Natural killer cell (primary cell): ENCODE data around the gene CAP2. TPM values are rescaled to one million over a fixed set of nuclear protein-coding genes. Genes with fewer than 3 reads are reported as not detected.

ENCODE experiments used
- ATAC-seq, 3 donors: fragments of 150-1000 bp in 2 of 3; fragments of 200-7000 bp in 1 of 3; cut with Tn5 transposase; 1 replicate in 1 of 3; 2 replicates in 2 of 3; pipeline ENCODE4 v1.10.0; 2021; ENCODE audit warnings: mild to moderate bottlenecking in 2 of 3, moderate library complexity in 2 of 3
- DNase-seq, 2 donors: peaks; one replicate each; pipeline versions ENCODE4 v3.0.0 to v3.0.0-alpha.2; 2013 to 2021; ENCODE audit warnings: mixed read lengths in 1 of 2
- H3K27ac ChIP-seq: one replicate; pipeline ENCODE4 v1.5.1; 2013; ENCODE audit warnings: mild to moderate bottlenecking, low read length
- H3K27me3 ChIP-seq: one replicate; pipeline ENCODE4 v1.6.1; 2013; ENCODE audit warnings: low read length; ENCODE audit not compliant: control insufficient read depth, insufficient read depth
- H3K36me3 ChIP-seq: one replicate; pipeline ENCODE4 v1.6.1; 2013; ENCODE audit warnings: low read length; ENCODE audit not compliant: control insufficient read depth, insufficient read depth
- H3K4me1 ChIP-seq: one replicate; pipeline ENCODE4 v1.6.1; 2013; ENCODE audit warnings: low read length; ENCODE audit not compliant: control insufficient read depth, insufficient read depth
- H3K4me3 ChIP-seq: one replicate; pipeline ENCODE4 v1.5.1; 2013; ENCODE audit warnings: low read length
- H3K9me3 ChIP-seq: one replicate; pipeline ENCODE4 v1.6.1; 2013; ENCODE audit warnings: low read length; ENCODE audit not compliant: control insufficient read depth, insufficient read depth
- H3K27ac Mint-ChIP-seq, 2 donors: one replicate each; pipeline ENCODE4 v1.8.0; 2022; ENCODE audit warnings: mild to moderate bottlenecking in 2 of 2, mixed read lengths in 2 of 2, moderate library complexity in 1 of 2
- H3K27me3 Mint-ChIP-seq, 2 donors: one replicate each; pipeline ENCODE4 v1.8.0; 2022; ENCODE audit warnings: low read depth in 2 of 2, mixed read lengths in 2 of 2
- H3K36me3 Mint-ChIP-seq: one replicate; pipeline ENCODE4 v1.8.0; 2022; ENCODE audit warnings: mixed read lengths
- H3K4me1 Mint-ChIP-seq, 2 donors: one replicate each; pipeline ENCODE4 v1.8.0; 2022; ENCODE audit warnings: mixed read lengths in 2 of 2
- H3K4me3 Mint-ChIP-seq: one replicate; pipeline ENCODE4 v1.8.0; 2022; ENCODE audit warnings: mild to moderate bottlenecking, moderate library complexity, mixed read lengths
- H3K9me3 Mint-ChIP-seq, 2 donors: one replicate each; pipeline ENCODE4 v1.8.0; 2022; ENCODE audit warnings: mixed read lengths in 2 of 2
- WGBS: methylation state at CpG from one replicate; pipeline ENCODE4 v1.1.7; 2013; ENCODE audit warnings: missing lambda C conversion rate; ENCODE audit not compliant: insufficient coverage; 5-methylcytosine and 5-hydroxymethylcytosine counted together
- intact Hi-C: fragments of 100-400 bp; cut with micrococcal nuclease; formaldehyde crosslinking; loops from one replicate; pipeline ENCODE4 v1.14.2; 2022
- total RNA-seq, 4 donors: library from RNA; stranded (reverse); fragments of 120-200 nt in 1 of 4; gene quantifications; one replicate each; pipeline versions ENCODE4 v1.2.3 to v1.2.4, GENCODE V29; 2013 to 2022
- TF ChIP-seq, protein P1 (sequence below): fragments of 200-600 bp; IDR thresholded peaks from one replicate; pipeline ENCODE4 v1.8.0; 2022; ENCODE audit warnings: antibody characterized with exemption

Gene CAP2
- total RNA-seq, 3 donors from 2014 or later (not counting 1 experiment from before 2014, with no cell fraction given), result not detected

- Mint-ChIP-seq H3K36me3 (no peaks in the 10 kb centered on the region), H3K4me3 (no peak overlapping the region), H3K27me3 (peaks cover 0 to 6% of the 10 kb centered on the region in 2 donors), H3K9me3 (peaks cover 0 to 3% of the 10 kb centered on the region in 2 donors), H3K27ac (no peak overlapping the region), H3K4me1 (no peaks in the 10 kb centered on the region)
- TF ChIP-seq, protein P1, sequence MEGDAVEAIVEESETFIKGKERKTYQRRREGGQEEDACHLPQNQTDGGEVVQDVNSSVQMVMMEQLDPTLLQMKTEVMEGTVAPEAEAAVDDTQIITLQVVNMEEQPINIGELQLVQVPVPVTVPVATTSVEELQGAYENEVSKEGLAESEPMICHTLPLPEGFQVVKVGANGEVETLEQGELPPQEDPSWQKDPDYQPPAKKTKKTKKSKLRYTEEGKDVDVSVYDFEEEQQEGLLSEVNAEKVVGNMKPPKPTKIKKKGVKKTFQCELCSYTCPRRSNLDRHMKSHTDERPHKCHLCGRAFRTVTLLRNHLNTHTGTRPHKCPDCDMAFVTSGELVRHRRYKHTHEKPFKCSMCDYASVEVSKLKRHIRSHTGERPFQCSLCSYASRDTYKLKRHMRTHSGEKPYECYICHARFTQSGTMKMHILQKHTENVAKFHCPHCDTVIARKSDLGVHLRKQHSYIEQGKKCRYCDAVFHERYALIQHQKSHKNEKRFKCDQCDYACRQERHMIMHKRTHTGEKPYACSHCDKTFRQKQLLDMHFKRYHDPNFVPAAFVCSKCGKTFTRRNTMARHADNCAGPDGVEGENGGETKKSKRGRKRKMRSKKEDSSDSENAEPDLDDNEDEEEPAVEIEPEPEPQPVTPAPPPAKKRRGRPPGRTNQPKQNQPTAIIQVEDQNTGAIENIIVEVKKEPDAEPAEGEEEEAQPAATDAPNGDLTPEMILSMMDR, result no peak
- ATAC-seq (no peak), DNase-seq (no peak)
- no peak overlapping the region for H3K4me3 ChIP-seq
- H3K27ac ChIP-seq, result no peak overlapping the region
- no peaks in the 10 kb centered on the region for H3K36me3 ChIP-seq
- WGBS, result 53% methylated on average over 3 of the region's 3 CpGs
- H3K27me3 ChIP-seq, result no peaks in the 10 kb centered on the region
- no peaks in the 10 kb centered on the region for H3K4me1 ChIP-seq
- H3K9me3 ChIP-seq, result peaks cover 5% of the 10 kb centered on the region
- intact Hi-C loops, result no loop called here
These were observed 172.0 kb downstream of the CAP2 start for GRCh38 chr6:17565399-17565798.

GRCh38 chr6:17574866-17575560, 181.6 kb downstream of the CAP2 start:
- ATAC-seq (no peak), DNase-seq (no peak)
- Histone ChIP-seq H3K4me1 (no peaks in the 10 kb centered on the region), H3K27ac (no peak overlapping the region), H3K36me3 (no peaks in the 10 kb centered on the region), H3K4me3 (no peak overlapping the region), H3K9me3 (peaks cover 6% of the 10 kb centered on the region), H3K27me3 (no peaks in the 10 kb centered on the region)
- 90% methylated on average over 8 of the region's 8 CpGs for WGBS
- Mint-ChIP-seq H3K27ac (no peak overlapping the region), H3K27me3 (peaks cover 16 to 42% of the 10 kb centered on the region in 2 donors), H3K9me3 (peaks cover 2 to 3% of the 10 kb centered on the region in 2 donors), H3K4me3 (no peak overlapping the region), H3K36me3 (peaks cover 14% of the 10 kb centered on the region), H3K4me1 (no peaks in the 10 kb centered on the region)
- intact Hi-C loops, result no loop called here
- TF ChIP-seq, protein P1, result no peak

DNA sequence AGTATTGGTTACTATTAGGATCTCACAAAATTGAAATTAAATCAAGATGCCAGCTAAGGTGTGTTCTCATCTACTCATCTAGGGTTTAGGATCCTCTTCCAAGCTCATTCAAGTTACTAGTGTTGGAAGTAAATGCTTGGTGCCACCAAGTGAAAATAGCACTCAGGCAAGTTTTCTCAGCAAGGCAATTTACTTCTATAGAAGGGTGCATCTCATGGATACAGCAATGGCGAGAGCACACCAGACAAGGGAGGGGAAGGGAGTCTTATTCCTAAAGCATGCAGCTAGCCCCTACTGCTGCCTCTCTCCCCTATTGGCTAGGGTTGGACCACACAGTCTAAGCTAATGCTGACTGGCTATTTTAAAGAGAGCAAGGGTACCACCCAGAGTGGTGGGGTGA, 183.7 kb downstream of the CAP2 start:
- Mint-ChIP-seq H3K27ac (no peak overlapping the region), H3K36me3 (peaks cover 14% of the 10 kb centered on the region), H3K9me3 (peaks cover 2 to 3% of the 10 kb centered on the region in 2 donors), H3K4me1 (peaks cover 0 to 12% of the 10 kb centered on the region in 2 donors), H3K4me3 (no peak overlapping the region), H3K27me3 (peaks cover 13 to 44% of the 10 kb centered on the region in 2 donors)
- H3K4me3 ChIP-seq, result no peak overlapping the region
- WGBS, result 71% methylated on average over 1 of the region's 1 CpG
- TF ChIP-seq, protein P1, result no peak
- peaks cover 6% of the 10 kb centered on the region for H3K4me1 ChIP-seq
- H3K27ac ChIP-seq, result no peak overlapping the region
- ATAC-seq (no peak), DNase-seq (no peak)
- no peaks in the 10 kb centered on the region for H3K36me3 ChIP-seq
- intact Hi-C loops, result no loop called here
- peaks cover 2% of the 10 kb centered on the region for H3K27me3 ChIP-seq
- peaks cover 6% of the 10 kb centered on the region for H3K9me3 ChIP-seq
